ENCODE results near the gene RGS19. TPM values are rescaled to one million over a fixed set of nuclear protein-coding genes. Genes with fewer than 3 reads are reported as not detected.

Gene RGS19
- total and polyA plus RNA-seq, 7 donors: 2.0 to 5.7 (median 3.5) TPM

GRCh38 chr20:64049878-64050260 lies 29.4 kb downstream of the RGS19 start:
- 18 to 26% (median 22%) methylated on average over 10 to 16 of the region's 16 CpGs for WGBS, 3 donors
- DNase-seq (no peak), ATAC-seq (peak in 1 of 4 donors; percentile 16)
- Histone ChIP-seq H3K4me3 (peak overlapping the region; percentile 57), H3K36me3 (ENCODE audit: insufficient read depth in 1 of 2, low read depth in 1 of 2) (no peaks in the 10 kb centered on the region), H3K4me1 (no peaks in the 10 kb centered on the region), H3K27ac (peak overlapping the region; percentile 74), H3K27me3 (ENCODE audit: insufficient read depth in 3 of 3, low read length in 2 of 3) (peaks cover 0 to 71% (median 30%) of the 10 kb centered on the region in 3 donors), H3K9me3 (no peaks in the 10 kb centered on the region)
- intact Hi-C loops (cut with DNase I): no loop called here
- TF ChIP-seq, protein P1, sequence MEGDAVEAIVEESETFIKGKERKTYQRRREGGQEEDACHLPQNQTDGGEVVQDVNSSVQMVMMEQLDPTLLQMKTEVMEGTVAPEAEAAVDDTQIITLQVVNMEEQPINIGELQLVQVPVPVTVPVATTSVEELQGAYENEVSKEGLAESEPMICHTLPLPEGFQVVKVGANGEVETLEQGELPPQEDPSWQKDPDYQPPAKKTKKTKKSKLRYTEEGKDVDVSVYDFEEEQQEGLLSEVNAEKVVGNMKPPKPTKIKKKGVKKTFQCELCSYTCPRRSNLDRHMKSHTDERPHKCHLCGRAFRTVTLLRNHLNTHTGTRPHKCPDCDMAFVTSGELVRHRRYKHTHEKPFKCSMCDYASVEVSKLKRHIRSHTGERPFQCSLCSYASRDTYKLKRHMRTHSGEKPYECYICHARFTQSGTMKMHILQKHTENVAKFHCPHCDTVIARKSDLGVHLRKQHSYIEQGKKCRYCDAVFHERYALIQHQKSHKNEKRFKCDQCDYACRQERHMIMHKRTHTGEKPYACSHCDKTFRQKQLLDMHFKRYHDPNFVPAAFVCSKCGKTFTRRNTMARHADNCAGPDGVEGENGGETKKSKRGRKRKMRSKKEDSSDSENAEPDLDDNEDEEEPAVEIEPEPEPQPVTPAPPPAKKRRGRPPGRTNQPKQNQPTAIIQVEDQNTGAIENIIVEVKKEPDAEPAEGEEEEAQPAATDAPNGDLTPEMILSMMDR (IDR thresholded peaks at IDR 0.05): no peak

DNA sequence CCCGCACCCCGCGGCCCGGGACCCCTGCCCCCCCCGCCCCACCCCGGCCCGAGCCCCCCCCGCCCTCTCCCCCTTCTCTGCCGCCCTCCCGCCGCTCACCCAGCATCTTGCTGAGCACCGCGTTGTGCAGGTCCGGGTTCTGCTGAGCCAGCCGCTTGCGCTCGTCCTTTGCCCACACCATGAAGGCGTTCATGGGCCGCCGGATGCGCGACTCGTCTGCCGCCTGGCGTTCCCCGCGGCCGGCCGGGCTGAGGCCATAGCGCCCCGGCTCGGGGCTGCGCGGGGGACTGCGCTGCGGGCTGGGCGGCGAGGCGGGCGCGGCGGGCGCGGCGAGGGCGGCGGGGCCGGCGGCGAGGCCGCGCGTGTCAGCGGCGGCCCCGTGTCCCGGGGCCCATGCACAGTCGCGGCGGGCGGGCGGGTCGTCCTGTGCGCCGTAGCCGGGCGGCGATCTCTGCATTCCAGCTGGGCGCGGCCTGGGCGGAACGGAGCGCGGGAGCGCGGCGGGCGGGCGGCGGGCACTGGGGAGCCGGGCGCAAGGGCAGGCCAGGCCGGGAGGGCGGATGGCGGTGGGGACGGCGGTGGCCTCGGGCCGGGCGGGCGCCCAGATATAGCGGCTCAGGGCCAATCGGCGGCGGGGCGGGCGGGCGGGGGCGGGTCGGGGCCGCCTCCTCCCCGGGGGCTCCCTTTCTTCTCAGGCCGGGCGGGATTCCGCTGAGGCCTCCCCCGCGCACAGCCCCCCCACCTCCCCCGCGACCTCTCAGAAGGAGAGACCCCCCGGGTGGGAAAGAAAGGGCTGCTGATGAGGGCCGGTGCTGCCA lies 30.0 kb downstream of the RGS19 start, which contains the start of gene SOX18:
SOX18 (minus strand) TSS at position 580 of the 818 bp plus-strand sequence; CDS start at position 457, 123 bp downstream.
- WGBS, 3 donors: 1% methylated on average over 24 to 110 of the region's 111 CpGs
- no peaks in the 10 kb centered on the region for H3K36me3 ChIP-seq (ENCODE audit: insufficient read depth in 1 of 2, low read depth in 1 of 2)
- H3K9me3 ChIP-seq: no peaks in the 10 kb centered on the region
- intact Hi-C loops (cut with DNase I): no loop called here
- H3K27ac ChIP-seq: peak within 1 kb of the TSS; percentile 74
- peaks cover 0 to 74% (median 30%) of the 10 kb centered on the region in 3 donors for H3K27me3 ChIP-seq (ENCODE audit: insufficient read depth in 3 of 3, low read length in 2 of 3)
- DNase-seq (no peak), ATAC-seq (peak in 2 of 4 donors; percentile 11 to 19)
- no peaks in the 10 kb centered on the region for H3K4me1 ChIP-seq
- H3K4me3 ChIP-seq: peak within 1 kb of the TSS; percentile 57
- TF ChIP-seq, protein P1 (IDR thresholded peaks at IDR 0.05): no peak

DNA sequence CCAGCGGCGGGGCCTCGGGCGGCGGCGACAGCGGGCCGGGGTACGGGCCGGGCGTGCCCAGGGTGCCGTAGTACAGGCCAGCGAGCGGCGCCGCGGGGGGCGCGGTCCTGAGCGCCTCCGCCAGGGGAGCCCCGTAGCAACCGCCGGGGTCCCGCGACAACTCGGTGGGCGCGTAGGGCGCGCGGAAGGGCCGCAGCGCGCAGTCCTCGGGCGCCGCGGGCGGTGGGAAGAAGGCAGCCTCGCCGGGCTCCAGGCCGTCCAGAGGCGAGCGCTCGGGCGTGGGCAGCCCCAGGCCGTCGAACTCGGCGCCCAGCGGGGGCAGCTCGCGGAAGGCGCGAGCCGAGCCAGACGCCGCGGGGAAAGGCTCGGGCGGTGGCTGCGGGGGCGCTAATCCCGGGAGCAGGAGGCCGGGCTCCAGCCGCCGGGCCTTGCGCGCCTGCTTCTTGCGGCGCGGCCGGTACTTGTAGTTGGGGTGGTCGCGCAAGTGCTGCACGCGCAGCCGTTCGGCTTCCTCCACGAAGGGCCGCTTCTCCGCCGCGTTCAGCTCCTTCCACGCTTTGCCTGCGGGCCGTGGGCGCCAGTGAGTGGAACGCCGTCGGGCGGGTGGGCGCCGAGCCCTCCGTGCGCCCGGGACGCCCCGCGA lies 30.8 kb downstream of the RGS19 start:
- H3K36me3 ChIP-seq (ENCODE audit: insufficient read depth in 1 of 2, low read depth in 1 of 2): no peaks in the 10 kb centered on the region
- intact Hi-C loops (cut with DNase I): no loop called here
- 0 to 3% (median 1%) methylated on average over 60 to 101 of the region's 101 CpGs for WGBS, 3 donors
- peak overlapping the region; percentile 57 for H3K4me3 ChIP-seq
- H3K27ac ChIP-seq: peak overlapping the region; percentile 23
- no peaks in the 10 kb centered on the region for H3K9me3 ChIP-seq
- no peaks in the 10 kb centered on the region for H3K4me1 ChIP-seq
- H3K27me3 ChIP-seq (ENCODE audit: insufficient read depth in 3 of 3, low read length in 2 of 3): peaks cover 0 to 79% (median 30%) of the 10 kb centered on the region in 3 donors
- DNase-seq (no peak), ATAC-seq (no peak)
- TF ChIP-seq, protein P1 (IDR thresholded peaks at IDR 0.05): no peak

DNA sequence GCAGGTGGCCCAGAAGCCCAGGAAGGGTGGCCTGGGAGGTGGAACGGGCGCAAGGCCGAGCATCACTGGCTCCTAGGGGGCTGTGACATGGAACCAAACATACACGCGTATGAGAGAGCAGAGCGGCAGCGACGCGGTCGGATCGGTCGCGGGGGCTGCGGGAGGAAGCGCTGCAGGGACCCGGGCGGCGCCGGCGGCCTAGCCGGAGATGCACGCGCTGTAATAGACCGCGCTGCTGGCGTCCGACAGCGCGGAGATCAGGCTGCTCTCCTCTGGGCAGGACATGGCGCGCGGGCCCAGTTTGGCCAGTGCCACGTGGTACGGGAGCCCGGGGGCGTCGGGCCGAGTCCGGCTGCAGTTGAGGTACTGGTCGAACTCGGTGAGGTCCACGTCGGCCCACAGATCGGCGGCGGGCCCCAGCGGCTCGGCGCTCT lies 31.3 kb downstream of the RGS19 start:
- ATAC-seq: no peak
- Histone ChIP-seq H3K36me3 (ENCODE audit: insufficient read depth in 1 of 2, low read depth in 1 of 2) (no peaks in the 10 kb centered on the region), H3K4me3 (peak overlapping the region; percentile 57), H3K27ac (peak overlapping the region; percentile 23), H3K4me1 (no peaks in the 10 kb centered on the region), H3K9me3 (no peaks in the 10 kb centered on the region), H3K27me3 (ENCODE audit: insufficient read depth in 3 of 3, low read length in 2 of 3) (peaks cover 0 to 85% (median 30%) of the 10 kb centered on the region in 3 donors)
- DNase-seq: no peak
- intact Hi-C loops (cut with DNase I): no loop called here
- 3 to 5% (median 4%) methylated on average over 42 to 49 of the region's 49 CpGs for WGBS, 3 donors
- TF ChIP-seq, protein P1 (IDR thresholded peaks at IDR 0.05): no peak
